Endothelial cell of umbilical vein (primary cell): ENCODE results near the gene KIAA1210. TPM values are rescaled to one million over a fixed set of nuclear protein-coding genes. Genes with fewer than 3 reads are reported as not detected.

Source experiments
- BruUV-seq: library from RNA; stranded (reverse); fragments of 400-500 nt; replicated peaks from 2 replicates; lab custom pipeline; 2021; lab: Mats Ljungman, UMichigan
- CTCF ChIA-PET: fragments of 300-600, 350-600 bp; sonication (Branson Sonifier 250); formaldehyde crosslinking; loops from one replicate; lab custom pipeline; 2021; ENCODE audit warnings: antibody characterized with exemption, inconsistent platforms; lab: Charles Lee
- POLR2A ChIA-PET: fragments of 300-600, 350-600 bp; sonication (Branson Sonifier 250); formaldehyde crosslinking; loops from one replicate; lab custom pipeline; 2021; ENCODE audit warnings: antibody characterized with exemption, inconsistent platforms; lab: Charles Lee
- DNase-seq: peaks from one replicate; pipeline ENCODE4 v3.0.0-alpha.2; 2011; ENCODE audit warnings: low read depth, low spot score
- FAIRE-seq: peaks from 2 replicates; lab custom pipeline; 2011; peaks lifted over from hg19 to GRCh38; lab: Jason Lieb, UNC
- H2AFZ ChIP-seq: 2 replicates; pipeline ENCODE4 v1.6.0; 2012; ENCODE audit warnings: low read depth, low read length, control low read depth, inconsistent platforms
- H3K27ac ChIP-seq: 2 replicates; pipeline ENCODE4 v1.5.1; 2011; ENCODE audit warnings: low read depth, mild to moderate bottlenecking, control low read depth, low read length, moderate library complexity; ENCODE audit not compliant: insufficient read depth
- H3K27me3 ChIP-seq, 2 experiments: 2 replicates each; pipeline versions ENCODE4 v1.6.0 to v1.6.1; 2011; ENCODE audit warnings: low read length in 2 of 2, mixed read lengths in 1 of 2; ENCODE audit not compliant: control insufficient read depth in 2 of 2, insufficient read depth in 2 of 2
- H3K36me3 ChIP-seq, 2 experiments: 2 replicates in 1 of 2; 3 replicates in 1 of 2; pipeline ENCODE4 v1.5.1; 2011; ENCODE audit warnings: low read length in 2 of 2, mild to moderate bottlenecking in 1 of 2, moderate library complexity in 1 of 2; ENCODE audit not compliant: control insufficient read depth in 2 of 2, insufficient read depth in 2 of 2; ENCODE audit errors: extremely low read depth in 1 of 2
- H3K4me1 ChIP-seq: 3 replicates; pipeline ENCODE4 v1.5.1; 2011; ENCODE audit warnings: mild to moderate bottlenecking, low read length; ENCODE audit not compliant: control insufficient read depth, insufficient read depth; ENCODE audit errors: extremely low read depth
- H3K4me2 ChIP-seq: 2 replicates; pipeline ENCODE4 v1.6.1; 2011; ENCODE audit warnings: low read length, control low read depth, mixed read lengths; ENCODE audit not compliant: insufficient read depth
- H3K4me3 ChIP-seq, 3 experiments: fragments of 200-600 bp in 1 of 3; sonication (generic), shearing (Covaris generic) in 1 of 3; replicated peaks in 1 of 3; 2 replicates each; pipeline ENCODE4 v1.5.1; 2011 to 2016; ENCODE audit warnings: control low read depth in 3 of 3, low read length in 3 of 3, mild to moderate bottlenecking in 2 of 3, inconsistent platforms in 1 of 3, low read depth in 1 of 3, moderate library complexity in 1 of 3; ENCODE audit not compliant: insufficient read depth in 1 of 3
- H3K79me2 ChIP-seq: 2 replicates; pipeline ENCODE4 v1.6.0; 2012; ENCODE audit warnings: low read length, inconsistent platforms; ENCODE audit not compliant: control insufficient read depth, insufficient read depth
- H3K9ac ChIP-seq: replicated peaks from 2 replicates; pipeline ENCODE3; 2011; ENCODE audit warnings: low read length, control low read depth; ENCODE audit not compliant: insufficient read depth; ENCODE audit errors: extremely low read depth
- H3K9me1 ChIP-seq: replicated peaks from 3 replicates; pipeline ENCODE4 v1.6.0; 2011; ENCODE audit warnings: mild to moderate bottlenecking, low read length; ENCODE audit not compliant: control insufficient read depth, insufficient read depth; ENCODE audit errors: extremely low read depth
- H3K9me3 ChIP-seq: replicated peaks from 2 replicates; pipeline ENCODE4 v1.5.1; 2012; ENCODE audit warnings: low read length, inconsistent platforms; ENCODE audit not compliant: control insufficient read depth, insufficient read depth
- H4K20me1 ChIP-seq: replicated peaks from 2 replicates; pipeline ENCODE3; 2011; ENCODE audit warnings: mild to moderate bottlenecking, low read length; ENCODE audit not compliant: control insufficient read depth, insufficient read depth; ENCODE audit errors: extremely low read depth
- CTCF ChIP-seq, 2 donors: IDR thresholded peaks; 1 replicate in 1 of 2; 2 replicates in 1 of 2; pipeline ENCODE4 v1.5.1; 2011; ENCODE audit warnings: low read length in 2 of 2, mild to moderate bottlenecking in 2 of 2, moderate library complexity in 2 of 2, control low read depth in 1 of 2, inconsistent platforms in 1 of 2, low read depth in 1 of 2; ENCODE audit not compliant: insufficient read depth in 1 of 2; ENCODE audit errors: extremely low read depth in 1 of 2
- EZH2 ChIP-seq: IDR thresholded peaks from 2 replicates; pipeline ENCODE4 v1.6.1; 2012; ENCODE audit warnings: borderline replicate concordance, low read depth, mild to moderate bottlenecking, moderate library complexity, low read length, inconsistent platforms; ENCODE audit not compliant: severe bottlenecking
- FOS ChIP-seq: IDR thresholded peaks from 2 replicates; pipeline ENCODE4 v1.6.1; 2011; ENCODE audit warnings: mild to moderate bottlenecking, low read length, moderate library complexity, borderline replicate concordance; ENCODE audit not compliant: insufficient read depth
- GATA2 ChIP-seq: IDR thresholded peaks from 2 replicates; pipeline ENCODE4 v1.7.0; 2011; ENCODE audit warnings: low read depth, mild to moderate bottlenecking, moderate library complexity, mixed read lengths, low read length; ENCODE audit not compliant: insufficient read length, insufficient read depth
- JUN ChIP-seq: IDR thresholded peaks from 2 replicates; pipeline ENCODE4 v1.6.1; 2011; ENCODE audit warnings: borderline replicate concordance, low read depth; ENCODE audit not compliant: insufficient read length, insufficient read depth
- MAX ChIP-seq: IDR thresholded peaks from 2 replicates; pipeline ENCODE4 v1.6.1; 2011; ENCODE audit not compliant: insufficient read depth, insufficient read length
- MYC ChIP-seq: IDR thresholded peaks from one replicate; pipeline ENCODE4 v1.6.1; 2011; ENCODE audit warnings: mild to moderate bottlenecking, low read depth, low read length
- POLR2A ChIP-seq: IDR thresholded peaks from 2 replicates; pipeline ENCODE4 v1.6.1; 2012; ENCODE audit warnings: low read depth, mild to moderate bottlenecking, control low read depth, low read length
- POLR2AphosphoS5 ChIP-seq: IDR thresholded peaks from 2 replicates; pipeline ENCODE4 v1.6.1; 2012; ENCODE audit warnings: low read depth, mild to moderate bottlenecking, control low read depth, low read length, moderate library complexity; ENCODE audit not compliant: insufficient read depth
- dilution Hi-C: fragments of 300-500 bp; cut with MboI; formaldehyde crosslinking; loops from one replicate; pipeline ENCODE4 v1.15.0; 2019; ENCODE audit warnings: low sequenced_read_pairs; ENCODE audit not compliant: extremely low pct_ligation_motif_present
- intact Hi-C: fragments of 100-400 bp; cut with micrococcal nuclease; formaldehyde crosslinking; loops from one replicate; pipeline ENCODE4 v1.10.0; 2022
- polyA plus RNA-seq, 4 experiments: library from polyadenylated mRNA; depleted of rRNA in 3 of 4; stranded (reverse) in 3 of 4; unstranded in 1 of 4; fragments of >200 nt; gene quantifications; 2 replicates each; pipeline versions ENCODE4 v1.2.1 to v1.2.3, GENCODE V29; 2011 to 2012; ENCODE audit warnings: missing spikeins in 1 of 4
- total RNA-seq: library from RNA; stranded (reverse); gene quantifications from 2 replicates; pipeline ENCODE4 v1.2.3, GENCODE V29; 2021

The KIAA1210 gene
- total and polyA plus RNA-seq, 2 donors (not counting 3 experiments of a cell fraction or from before 2014, with no cell fraction given), result not detected

DNA sequence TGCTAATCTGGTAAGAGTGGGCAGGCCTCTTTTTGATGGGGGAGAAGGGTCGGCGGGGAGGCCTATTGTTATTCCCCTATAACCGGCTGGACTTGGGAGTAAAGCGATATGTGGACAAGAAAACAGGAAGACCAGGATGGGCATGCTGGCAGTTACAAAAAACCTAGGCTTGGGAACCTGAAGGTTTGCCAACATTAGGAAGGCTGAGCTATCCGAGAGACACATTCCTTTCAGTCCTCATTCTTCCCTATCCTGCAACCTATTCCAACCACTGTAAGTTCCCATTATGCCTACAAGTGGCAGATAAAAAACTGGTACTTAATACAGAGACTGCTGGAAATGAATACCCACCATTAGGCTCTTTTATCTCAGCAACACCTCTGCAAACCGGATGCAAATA, 87.2 kb downstream of the KIAA1210 start:
- dilution Hi-C loops, result no loop called here
- H3K79me2 ChIP-seq, result no peaks in the 10 kb centered on the region
- peak overlapping the region; percentile 43 for H3K27ac ChIP-seq
- DNase-seq (peak; percentile 68), FAIRE-seq (no peak)
- H3K36me3 ChIP-seq, result no peaks in the 10 kb centered on the region
- no peaks in the 10 kb centered on the region for H3K9me1 ChIP-seq
- intact Hi-C loops, result loop anchor here (2.0 kb wide), 1 partner anchor 26 kb away; no protein-coding TSS in a partner anchor
- POLR2A ChIA-PET, result no interaction called here
- H3K27me3 ChIP-seq, result no peaks in the 10 kb centered on the region
- BruUV-seq, result no TSS peak
- CTCF ChIA-PET, result interaction anchor here (1.1 kb wide), 1 partner anchor 25 kb away, joined by 3 read pairs; no protein-coding TSS in a partner anchor
- H3K4me2 ChIP-seq, result peak overlapping the region; percentile 39
- no peaks in the 10 kb centered on the region for H4K20me1 ChIP-seq
- no peak overlapping the region for H3K4me3 ChIP-seq
- no peaks in the 10 kb centered on the region for H3K9me3 ChIP-seq
- H3K4me1 ChIP-seq, result peaks cover 20% of the 10 kb centered on the region
- H3K9ac ChIP-seq, result no peak overlapping the region
- H2AFZ ChIP-seq, result no peak overlapping the region
- no peak for TF ChIP-seq CTCF (IDR thresholded peaks at IDR 0.05; ENCODE audit: extremely low read depth in 1 of 2, insufficient read depth in 1 of 2, low read depth in 1 of 2, low read length in 2 of 2)

- intact Hi-C loops (no loop called here), dilution Hi-C loops (no loop called here)
- Histone ChIP-seq H3K27ac (no peak overlapping the region), H3K9ac (no peak overlapping the region), H2AFZ (no peak overlapping the region), H3K4me2 (no peak overlapping the region), H4K20me1 (no peaks in the 10 kb centered on the region), H3K36me3 (no peaks in the 10 kb centered on the region), H3K79me2 (no peaks in the 10 kb centered on the region), H3K27me3 (no peaks in the 10 kb centered on the region), H3K4me3 (no peak overlapping the region), H3K9me3 (no peaks in the 10 kb centered on the region), H3K9me1 (no peaks in the 10 kb centered on the region), H3K4me1 (peaks cover 13% of the 10 kb centered on the region)
- DNase-seq, result no peak
- CTCF ChIA-PET, result no interaction called here
- TF ChIP-seq POLR2A (no peak), MYC (no peak), JUN (no peak), MAX (no peak), POLR2AphosphoS5 (no peak), GATA2 (no peak), CTCF (IDR thresholded peaks at IDR 0.05; ENCODE audit: extremely low read depth in 1 of 2, insufficient read depth in 1 of 2, low read depth in 1 of 2, low read length in 2 of 2) (no peak), FOS (no peak), EZH2 (no peak)
- FAIRE-seq, result no peak
- POLR2A ChIA-PET, result no interaction called here
- no TSS peak for BruUV-seq
Measured at GRCh38 chrX:119036107-119037029, 91.2 kb downstream of the KIAA1210 start.
